SK-N-SH (cell line): ENCODE measurements around the gene VAMP7.

Experiments used
- EP300 ChIP-seq, 2 experiments: IDR thresholded peaks; 2 replicates each; pipeline versions ENCODE4 v1.4.0 to v1.6.1; 2012; ENCODE audit warnings: borderline replicate concordance in 1 of 2, low read depth in 1 of 2, low read length in 1 of 2
- EZH2phosphoT487 ChIP-seq: fragments of 200-600 bp; sonication (generic); IDR thresholded peaks from 2 replicates; pipeline ENCODE4 v1.6.1; 2017; ENCODE audit warnings: low read depth, mixed run types, mild to moderate bottlenecking, antibody characterized with exemption, moderate library complexity, borderline replicate concordance
- FOSL2 ChIP-seq: IDR thresholded peaks from 2 replicates; pipeline ENCODE4 v1.4.0; 2012; ENCODE audit warnings: low read depth, mild to moderate bottlenecking, moderate library complexity, borderline replicate concordance
- FOXM1 ChIP-seq: IDR thresholded peaks from 2 replicates; pipeline ENCODE4 v1.4.0; 2012; ENCODE audit warnings: low read depth, mild to moderate bottlenecking
- NFIC ChIP-seq: IDR thresholded peaks from 2 replicates; pipeline ENCODE4 v1.4.0; 2012; ENCODE audit warnings: borderline replicate concordance
- NRF1 ChIP-seq: IDR thresholded peaks from 2 replicates; pipeline ENCODE4 v1.6.1; 2012; ENCODE audit warnings: low read depth, mild to moderate bottlenecking, low read length
- POLR2AphosphoS5 ChIP-seq: IDR thresholded peaks from 2 replicates; pipeline ENCODE4 v1.6.1; 2012; ENCODE audit warnings: low read depth, low read length
- SIN3A ChIP-seq: IDR thresholded peaks from 2 replicates; pipeline ENCODE4 v1.6.1; 2012; ENCODE audit warnings: low read depth, mild to moderate bottlenecking, low read length, moderate library complexity, borderline replicate concordance
- YY1 ChIP-seq: IDR thresholded peaks from 2 replicates; pipeline ENCODE4 v1.4.0; 2012; ENCODE audit warnings: low read depth, mild to moderate bottlenecking
- TF ChIP-seq, protein P1 (sequence below): IDR thresholded peaks from 2 replicates; pipeline ENCODE4; 2012
- TF ChIP-seq, protein P2 (sequence below): fragments of 200-600 bp; sonication (generic); IDR thresholded peaks from 2 replicates; pipeline ENCODE4 v1.6.1; 2017; ENCODE audit warnings: antibody characterized with exemption, mild to moderate bottlenecking, moderate library complexity
- TF ChIP-seq, protein P3 (sequence below): IDR thresholded peaks from 2 replicates; pipeline ENCODE4 v1.6.1; 2012; ENCODE audit warnings: mild to moderate bottlenecking, low read depth, low read length, moderate library complexity
- TF ChIP-seq, protein P4 (sequence below): IDR thresholded peaks from 2 replicates; pipeline ENCODE4 v1.4.0; 2012; ENCODE audit warnings: low read depth
- TF ChIP-seq, protein P5 (sequence below): fragments of 150-350 bp; IDR thresholded peaks from 2 replicates; pipeline ENCODE4 v1.6.1; 2017; ENCODE audit warnings: antibody characterized with exemption, low read length, low read depth, borderline replicate concordance

DNA sequence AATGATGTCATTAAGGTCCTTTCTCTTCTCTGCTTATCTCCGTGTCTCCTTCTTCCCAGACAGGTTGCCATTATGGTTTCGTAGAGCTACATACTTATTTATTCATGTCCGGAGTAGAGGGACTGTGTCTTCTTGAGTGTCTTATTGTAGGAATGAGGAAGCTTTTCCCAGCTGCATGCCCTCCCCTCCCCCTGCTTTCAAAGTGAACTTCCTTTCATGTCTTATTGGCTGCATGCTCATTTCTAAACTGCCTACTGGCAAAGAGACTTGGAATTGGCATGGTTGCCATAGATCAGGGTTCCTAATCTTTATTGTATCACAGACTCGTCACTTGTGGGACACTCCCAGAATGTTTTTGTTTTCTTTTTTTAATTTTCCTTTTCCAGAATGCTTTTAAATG, 15.4 kb downstream of the VAMP7 start:
- TF ChIP-seq NFIC (no peak), FOXM1 (no peak), EZH2phosphoT487 (no peak), SIN3A (no peak), YY1 (no peak), POLR2AphosphoS5 (no peak), NRF1 (no peak), EP300 (IDR thresholded peaks at IDR 0.05; ENCODE audit: borderline replicate concordance in 1 of 2, low read depth in 1 of 2, low read length in 1 of 2) (no peak), FOSL2 (no peak)
- TF ChIP-seq, protein P1, sequence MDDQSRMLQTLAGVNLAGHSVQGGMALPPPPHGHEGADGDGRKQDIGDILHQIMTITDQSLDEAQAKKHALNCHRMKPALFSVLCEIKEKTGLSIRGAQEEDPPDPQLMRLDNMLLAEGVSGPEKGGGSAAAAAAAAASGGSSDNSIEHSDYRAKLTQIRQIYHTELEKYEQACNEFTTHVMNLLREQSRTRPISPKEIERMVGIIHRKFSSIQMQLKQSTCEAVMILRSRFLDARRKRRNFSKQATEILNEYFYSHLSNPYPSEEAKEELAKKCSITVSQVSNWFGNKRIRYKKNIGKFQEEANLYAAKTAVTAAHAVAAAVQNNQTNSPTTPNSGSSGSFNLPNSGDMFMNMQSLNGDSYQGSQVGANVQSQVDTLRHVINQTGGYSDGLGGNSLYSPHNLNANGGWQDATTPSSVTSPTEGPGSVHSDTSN = no peak
- TF ChIP-seq, protein P2, sequence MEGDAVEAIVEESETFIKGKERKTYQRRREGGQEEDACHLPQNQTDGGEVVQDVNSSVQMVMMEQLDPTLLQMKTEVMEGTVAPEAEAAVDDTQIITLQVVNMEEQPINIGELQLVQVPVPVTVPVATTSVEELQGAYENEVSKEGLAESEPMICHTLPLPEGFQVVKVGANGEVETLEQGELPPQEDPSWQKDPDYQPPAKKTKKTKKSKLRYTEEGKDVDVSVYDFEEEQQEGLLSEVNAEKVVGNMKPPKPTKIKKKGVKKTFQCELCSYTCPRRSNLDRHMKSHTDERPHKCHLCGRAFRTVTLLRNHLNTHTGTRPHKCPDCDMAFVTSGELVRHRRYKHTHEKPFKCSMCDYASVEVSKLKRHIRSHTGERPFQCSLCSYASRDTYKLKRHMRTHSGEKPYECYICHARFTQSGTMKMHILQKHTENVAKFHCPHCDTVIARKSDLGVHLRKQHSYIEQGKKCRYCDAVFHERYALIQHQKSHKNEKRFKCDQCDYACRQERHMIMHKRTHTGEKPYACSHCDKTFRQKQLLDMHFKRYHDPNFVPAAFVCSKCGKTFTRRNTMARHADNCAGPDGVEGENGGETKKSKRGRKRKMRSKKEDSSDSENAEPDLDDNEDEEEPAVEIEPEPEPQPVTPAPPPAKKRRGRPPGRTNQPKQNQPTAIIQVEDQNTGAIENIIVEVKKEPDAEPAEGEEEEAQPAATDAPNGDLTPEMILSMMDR = no peak
- TF ChIP-seq, protein P3, sequence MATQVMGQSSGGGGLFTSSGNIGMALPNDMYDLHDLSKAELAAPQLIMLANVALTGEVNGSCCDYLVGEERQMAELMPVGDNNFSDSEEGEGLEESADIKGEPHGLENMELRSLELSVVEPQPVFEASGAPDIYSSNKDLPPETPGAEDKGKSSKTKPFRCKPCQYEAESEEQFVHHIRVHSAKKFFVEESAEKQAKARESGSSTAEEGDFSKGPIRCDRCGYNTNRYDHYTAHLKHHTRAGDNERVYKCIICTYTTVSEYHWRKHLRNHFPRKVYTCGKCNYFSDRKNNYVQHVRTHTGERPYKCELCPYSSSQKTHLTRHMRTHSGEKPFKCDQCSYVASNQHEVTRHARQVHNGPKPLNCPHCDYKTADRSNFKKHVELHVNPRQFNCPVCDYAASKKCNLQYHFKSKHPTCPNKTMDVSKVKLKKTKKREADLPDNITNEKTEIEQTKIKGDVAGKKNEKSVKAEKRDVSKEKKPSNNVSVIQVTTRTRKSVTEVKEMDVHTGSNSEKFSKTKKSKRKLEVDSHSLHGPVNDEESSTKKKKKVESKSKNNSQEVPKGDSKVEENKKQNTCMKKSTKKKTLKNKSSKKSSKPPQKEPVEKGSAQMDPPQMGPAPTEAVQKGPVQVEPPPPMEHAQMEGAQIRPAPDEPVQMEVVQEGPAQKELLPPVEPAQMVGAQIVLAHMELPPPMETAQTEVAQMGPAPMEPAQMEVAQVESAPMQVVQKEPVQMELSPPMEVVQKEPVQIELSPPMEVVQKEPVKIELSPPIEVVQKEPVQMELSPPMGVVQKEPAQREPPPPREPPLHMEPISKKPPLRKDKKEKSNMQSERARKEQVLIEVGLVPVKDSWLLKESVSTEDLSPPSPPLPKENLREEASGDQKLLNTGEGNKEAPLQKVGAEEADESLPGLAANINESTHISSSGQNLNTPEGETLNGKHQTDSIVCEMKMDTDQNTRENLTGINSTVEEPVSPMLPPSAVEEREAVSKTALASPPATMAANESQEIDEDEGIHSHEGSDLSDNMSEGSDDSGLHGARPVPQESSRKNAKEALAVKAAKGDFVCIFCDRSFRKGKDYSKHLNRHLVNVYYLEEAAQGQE = no peak
- TF ChIP-seq, protein P4, sequence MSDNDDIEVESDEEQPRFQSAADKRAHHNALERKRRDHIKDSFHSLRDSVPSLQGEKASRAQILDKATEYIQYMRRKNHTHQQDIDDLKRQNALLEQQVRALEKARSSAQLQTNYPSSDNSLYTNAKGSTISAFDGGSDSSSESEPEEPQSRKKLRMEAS = no peak
- TF ChIP-seq, protein P5, sequence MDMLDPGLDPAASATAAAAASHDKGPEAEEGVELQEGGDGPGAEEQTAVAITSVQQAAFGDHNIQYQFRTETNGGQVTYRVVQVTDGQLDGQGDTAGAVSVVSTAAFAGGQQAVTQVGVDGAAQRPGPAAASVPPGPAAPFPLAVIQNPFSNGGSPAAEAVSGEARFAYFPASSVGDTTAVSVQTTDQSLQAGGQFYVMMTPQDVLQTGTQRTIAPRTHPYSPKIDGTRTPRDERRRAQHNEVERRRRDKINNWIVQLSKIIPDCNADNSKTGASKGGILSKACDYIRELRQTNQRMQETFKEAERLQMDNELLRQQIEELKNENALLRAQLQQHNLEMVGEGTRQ = no peak
